GM20000 (cell line): ENCODE results near the gene SAMSN1.

ENCODE experiments used
- DNase-seq: peaks from one replicate; pipeline ENCODE4 v3.0.0; 2012; ENCODE audit warnings: low spot score
- TF ChIP-seq, protein P1 (sequence below): IDR thresholded peaks from 2 replicates; pipeline ENCODE4 v1.5.1; 2012; ENCODE audit warnings: mild to moderate bottlenecking, control low read depth; ENCODE audit errors: extremely low read depth, missing control alignments

The SAMSN1 gene

GRCh38 chr21:14492931-14493330, 53.2 kb downstream of the SAMSN1 start:
- no peak for DNase-seq
- TF ChIP-seq, protein P1, sequence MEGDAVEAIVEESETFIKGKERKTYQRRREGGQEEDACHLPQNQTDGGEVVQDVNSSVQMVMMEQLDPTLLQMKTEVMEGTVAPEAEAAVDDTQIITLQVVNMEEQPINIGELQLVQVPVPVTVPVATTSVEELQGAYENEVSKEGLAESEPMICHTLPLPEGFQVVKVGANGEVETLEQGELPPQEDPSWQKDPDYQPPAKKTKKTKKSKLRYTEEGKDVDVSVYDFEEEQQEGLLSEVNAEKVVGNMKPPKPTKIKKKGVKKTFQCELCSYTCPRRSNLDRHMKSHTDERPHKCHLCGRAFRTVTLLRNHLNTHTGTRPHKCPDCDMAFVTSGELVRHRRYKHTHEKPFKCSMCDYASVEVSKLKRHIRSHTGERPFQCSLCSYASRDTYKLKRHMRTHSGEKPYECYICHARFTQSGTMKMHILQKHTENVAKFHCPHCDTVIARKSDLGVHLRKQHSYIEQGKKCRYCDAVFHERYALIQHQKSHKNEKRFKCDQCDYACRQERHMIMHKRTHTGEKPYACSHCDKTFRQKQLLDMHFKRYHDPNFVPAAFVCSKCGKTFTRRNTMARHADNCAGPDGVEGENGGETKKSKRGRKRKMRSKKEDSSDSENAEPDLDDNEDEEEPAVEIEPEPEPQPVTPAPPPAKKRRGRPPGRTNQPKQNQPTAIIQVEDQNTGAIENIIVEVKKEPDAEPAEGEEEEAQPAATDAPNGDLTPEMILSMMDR: no peak

DNA sequence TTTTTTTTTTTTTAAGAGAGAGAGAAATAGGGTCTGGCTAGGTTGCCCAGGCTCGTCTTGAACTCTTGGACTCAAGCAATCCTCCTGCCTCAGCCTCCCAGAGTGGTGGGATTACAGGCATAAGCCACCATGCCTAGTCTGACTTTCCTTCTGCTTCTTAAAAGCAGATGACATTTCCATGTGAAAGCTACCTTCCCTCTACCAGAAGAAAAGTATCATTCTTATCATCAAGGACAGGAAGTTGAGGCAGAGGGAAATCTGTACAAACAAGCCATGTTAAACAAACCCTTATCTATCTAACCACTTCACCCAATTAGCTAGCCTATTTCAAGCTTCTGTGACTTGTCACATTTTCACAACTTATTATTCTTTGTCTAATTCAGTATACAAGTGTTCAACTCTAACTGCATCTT, 54.8 kb downstream of the SAMSN1 start:
- TF ChIP-seq, protein P1: no peak

GRCh38 chr21:14488672-14489204, 57.4 kb downstream of the SAMSN1 start:
- no peak for DNase-seq
- TF ChIP-seq, protein P1: no peak

More for the DNA sequence above, 54.8 kb downstream of the SAMSN1 start:
- no peak for DNase-seq

GRCh38 chr21:14487490-14488432, 58.4 kb downstream of the SAMSN1 start:
- DNase-seq: no peak
- TF ChIP-seq, protein P1: no peak

DNA sequence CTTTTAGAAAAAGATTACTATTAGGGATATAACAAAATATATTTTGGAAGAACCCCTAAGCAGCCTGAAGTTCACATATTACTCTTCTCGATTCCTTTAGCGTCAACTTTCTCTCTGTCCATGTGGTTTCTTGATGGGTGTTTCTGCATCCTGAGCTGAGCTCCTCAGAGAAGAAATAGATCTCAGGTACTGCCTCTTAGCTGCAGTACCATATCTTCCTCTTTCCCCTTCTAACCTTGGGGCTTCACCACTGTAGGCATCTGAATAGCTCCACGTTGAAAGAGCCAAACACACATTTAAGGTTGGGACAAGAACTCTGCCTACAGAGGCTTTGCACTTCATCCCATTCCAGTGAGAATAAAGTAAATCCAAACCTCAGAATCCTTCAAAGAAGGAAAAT, 59.2 kb downstream of the SAMSN1 start:
- DNase-seq: no peak
- TF ChIP-seq, protein P1: no peak

DNA sequence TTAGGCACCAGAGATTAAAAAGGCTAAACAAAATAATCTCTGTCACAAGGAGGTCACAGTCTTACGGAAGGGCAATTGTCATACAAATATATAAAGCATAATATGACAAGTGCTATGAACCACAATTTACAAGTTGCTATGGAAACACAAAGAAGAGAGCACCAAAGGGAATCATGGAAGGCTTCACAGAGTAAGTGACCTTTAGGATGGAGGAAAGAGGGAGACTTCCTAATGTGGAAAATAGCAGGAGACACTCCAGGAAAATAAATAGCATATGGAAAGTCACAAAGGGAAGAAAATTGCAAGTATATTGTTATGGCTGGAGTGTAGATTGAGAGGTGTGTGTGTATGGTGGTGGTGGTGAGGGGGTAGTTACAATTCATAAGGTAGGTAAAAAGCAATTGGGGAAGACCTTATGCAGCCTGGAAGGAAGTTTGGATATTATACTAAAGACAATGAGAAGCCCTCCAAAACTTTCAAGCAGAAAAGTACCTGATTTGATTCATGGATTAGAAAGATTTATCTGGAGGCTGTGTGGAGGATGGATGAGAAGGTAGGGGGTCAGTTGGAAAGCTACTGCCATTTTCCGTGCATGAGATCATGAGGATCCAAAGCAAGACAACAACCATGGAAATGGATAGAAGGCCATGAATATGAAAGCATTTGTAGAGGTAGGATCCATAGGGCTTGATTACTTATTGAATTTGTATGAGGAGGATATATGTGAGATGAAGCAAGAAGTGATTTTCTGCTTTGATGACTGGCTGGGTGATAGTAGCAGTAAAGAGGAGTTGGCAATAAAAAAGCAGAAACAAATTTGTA, 61.7 kb downstream of the SAMSN1 start:
- TF ChIP-seq, protein P1: no peak
- DNase-seq: no peak
